BJ (cell line): Measurements from ENCODE around the gene ADPRH. TPM values are rescaled to one million over a fixed set of nuclear protein-coding genes. Genes with fewer than 3 reads are reported as not detected.
"Not testable (repeated sequence)": the region's sequence is repeated elsewhere in the genome, so short reads cannot be mapped to it uniquely, and the experiment has no call there.

Experiments used
- CTCF ChIA-PET: fragments of 350-600 bp; formaldehyde crosslinking; extraction: SDS; loops from one replicate; lab custom pipeline; 2021; ENCODE audit warnings: antibody characterized with exemption, inconsistent platforms; lab: Yijun Ruan, JAX
- POLR2A ChIA-PET: fragments of 300-600 bp; sonication (Branson Sonifier 250); formaldehyde crosslinking; extraction: SDS; loops from one replicate; lab custom pipeline; 2021; ENCODE audit warnings: antibody characterized with exemption; lab: Charles Lee
- DNase-seq: peaks from one replicate; pipeline ENCODE4 v3.0.0-alpha.2; 2011; ENCODE audit warnings: low read depth
- H3K27me3 ChIP-seq: 2 replicates; pipeline ENCODE4 v1.6.0; 2011; ENCODE audit warnings: low read length; ENCODE audit not compliant: control insufficient read depth, insufficient read depth
- H3K36me3 ChIP-seq: 2 replicates; pipeline ENCODE4 v1.5.1; 2011; ENCODE audit warnings: low read length; ENCODE audit not compliant: control insufficient read depth, insufficient read depth
- H3K4me3 ChIP-seq: 2 replicates; pipeline ENCODE4 v1.5.1; 2011; ENCODE audit warnings: low read depth, mild to moderate bottlenecking, control low read depth, low read length
- polyA plus RNA-seq: library from polyadenylated mRNA; depleted of rRNA; stranded (reverse); fragments of >200 nt; gene quantifications from 2 replicates; pipeline ENCODE4 v1.2.3, GENCODE V29; 2011
- TF ChIP-seq, protein P1 (sequence below): IDR thresholded peaks from 2 replicates; pipeline ENCODE4 v1.5.1; 2011; ENCODE audit warnings: low read depth, mild to moderate bottlenecking, control low read depth, inconsistent platforms, low read length, moderate library complexity; ENCODE audit not compliant: insufficient read depth

ADPRH gene
- polyA plus RNA-seq, 1 experiment, result 1.6 TPM

DNA sequence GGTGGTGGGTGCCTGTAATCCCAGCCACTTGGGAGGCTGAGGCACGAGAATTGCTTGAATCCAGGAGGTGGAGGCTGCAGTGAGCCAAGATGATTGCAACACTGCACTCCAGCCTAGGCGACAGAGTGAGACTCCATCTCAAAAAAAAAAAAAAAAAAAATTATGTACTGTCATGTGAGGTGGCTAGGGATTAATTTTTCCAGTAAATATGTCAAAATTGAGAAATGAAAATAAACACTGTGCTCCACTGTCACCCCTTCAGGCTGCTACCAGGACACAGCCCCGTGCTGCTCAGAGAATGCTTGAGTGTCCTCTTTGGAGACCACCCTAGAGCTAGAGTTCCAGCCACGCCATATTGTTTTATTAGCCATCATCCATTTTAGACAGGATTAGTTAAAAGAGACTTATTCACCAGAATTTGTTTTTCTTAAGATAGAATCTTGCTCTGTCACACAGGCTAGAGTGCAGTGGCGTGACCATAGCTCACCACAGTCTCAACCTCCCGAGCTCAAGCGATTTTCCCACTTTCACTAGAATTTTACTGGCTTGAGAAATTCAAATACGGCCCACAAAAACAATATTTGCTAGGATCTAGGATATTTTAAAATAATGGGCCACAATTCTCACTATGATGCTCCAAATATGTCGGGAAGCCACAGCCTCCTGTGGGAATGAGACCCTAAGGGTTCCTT is 20.5 kb upstream of the ADPRH start:
- POLR2A ChIA-PET, result no interaction called here
- no peaks in the 10 kb centered on the region for H3K36me3 ChIP-seq
- H3K27me3 ChIP-seq, result peaks cover 4% of the 10 kb centered on the region
- no peak for DNase-seq
- CTCF ChIA-PET, result interaction anchor here (0.6 to 2.2 kb wide), 4 partner anchors 11 to 122 kb away, joined by 3 to 6 read pairs (median 4); partner anchors contain the start of gene TIMMDC1
- H3K4me3 ChIP-seq, result no peak overlapping the region
- TF ChIP-seq, protein P1, sequence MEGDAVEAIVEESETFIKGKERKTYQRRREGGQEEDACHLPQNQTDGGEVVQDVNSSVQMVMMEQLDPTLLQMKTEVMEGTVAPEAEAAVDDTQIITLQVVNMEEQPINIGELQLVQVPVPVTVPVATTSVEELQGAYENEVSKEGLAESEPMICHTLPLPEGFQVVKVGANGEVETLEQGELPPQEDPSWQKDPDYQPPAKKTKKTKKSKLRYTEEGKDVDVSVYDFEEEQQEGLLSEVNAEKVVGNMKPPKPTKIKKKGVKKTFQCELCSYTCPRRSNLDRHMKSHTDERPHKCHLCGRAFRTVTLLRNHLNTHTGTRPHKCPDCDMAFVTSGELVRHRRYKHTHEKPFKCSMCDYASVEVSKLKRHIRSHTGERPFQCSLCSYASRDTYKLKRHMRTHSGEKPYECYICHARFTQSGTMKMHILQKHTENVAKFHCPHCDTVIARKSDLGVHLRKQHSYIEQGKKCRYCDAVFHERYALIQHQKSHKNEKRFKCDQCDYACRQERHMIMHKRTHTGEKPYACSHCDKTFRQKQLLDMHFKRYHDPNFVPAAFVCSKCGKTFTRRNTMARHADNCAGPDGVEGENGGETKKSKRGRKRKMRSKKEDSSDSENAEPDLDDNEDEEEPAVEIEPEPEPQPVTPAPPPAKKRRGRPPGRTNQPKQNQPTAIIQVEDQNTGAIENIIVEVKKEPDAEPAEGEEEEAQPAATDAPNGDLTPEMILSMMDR, result no peak

DNA sequence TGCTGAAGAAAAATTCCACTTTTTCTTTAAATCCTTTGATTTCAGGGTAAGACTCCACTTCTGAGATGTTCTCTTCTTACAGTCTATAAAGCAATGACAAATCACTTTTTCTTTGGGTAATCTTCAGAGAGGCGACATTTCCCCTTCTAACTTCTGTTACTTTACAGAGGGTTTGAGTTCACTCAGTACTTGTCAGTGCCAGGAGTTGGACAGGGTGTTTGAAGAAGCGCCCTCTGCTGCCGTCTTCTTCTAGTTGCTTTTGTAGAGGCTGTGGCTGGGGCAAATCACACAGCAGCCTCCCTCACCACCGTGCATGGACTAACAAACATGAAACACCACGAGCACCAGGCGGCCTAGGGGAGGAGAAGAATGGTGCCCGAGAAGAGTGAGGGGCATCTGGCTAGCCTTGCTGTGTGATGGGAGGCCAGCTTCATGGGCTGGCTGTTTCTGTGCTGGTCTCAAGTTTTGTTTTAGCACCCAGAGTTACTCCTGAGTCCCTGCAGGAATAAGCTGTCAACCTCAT is 19.8 kb upstream of the ADPRH start, which contains the start of gene CD80:
Gene CD80, minus strand, starts transcription at position 174 of the 523 bp plus-strand sequence. CDS start 1,886 bp downstream, outside the sequence.
- no peak for DNase-seq
- Histone ChIP-seq H3K36me3 (no peaks in the 10 kb centered on the region), H3K27me3 (peaks cover 4% of the 10 kb centered on the region), H3K4me3 (no peak within 1 kb of the TSS)
- CTCF ChIA-PET, result interaction anchor here (0.6 to 2.2 kb wide), 5 partner anchors 10 to 121 kb away, joined by 3 to 6 read pairs (median 4); no protein-coding TSS in a partner anchor
- TF ChIP-seq, protein P1, result peak; percentile 54
- POLR2A ChIA-PET, result no interaction called here

DNA sequence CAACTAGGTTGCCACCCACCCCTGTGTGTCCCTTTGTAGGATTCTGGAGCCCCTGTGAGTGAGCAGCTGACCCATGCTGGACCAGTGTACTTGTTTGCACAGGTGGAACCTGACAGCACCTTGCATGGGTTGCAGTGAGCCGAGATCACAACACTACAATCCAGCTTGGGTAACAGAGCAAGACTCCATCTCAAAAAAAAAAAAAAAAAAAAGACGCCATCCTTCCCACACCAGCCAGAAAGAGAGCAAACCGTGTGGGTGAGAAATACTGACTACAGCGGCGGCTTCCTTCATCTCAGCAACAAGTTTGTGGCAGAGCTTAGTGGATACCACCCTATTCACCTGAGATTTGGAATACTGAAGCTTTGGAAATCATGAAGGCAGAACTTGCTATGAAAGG is 19.1 kb upstream of the ADPRH start:
- CTCF ChIA-PET, result interaction anchor here (0.5 to 2.2 kb wide), 5 partner anchors 10 to 99 kb away, joined by 3 to 6 read pairs (median 4); no protein-coding TSS in a partner anchor
- POLR2A ChIA-PET, result no interaction called here

DNA sequence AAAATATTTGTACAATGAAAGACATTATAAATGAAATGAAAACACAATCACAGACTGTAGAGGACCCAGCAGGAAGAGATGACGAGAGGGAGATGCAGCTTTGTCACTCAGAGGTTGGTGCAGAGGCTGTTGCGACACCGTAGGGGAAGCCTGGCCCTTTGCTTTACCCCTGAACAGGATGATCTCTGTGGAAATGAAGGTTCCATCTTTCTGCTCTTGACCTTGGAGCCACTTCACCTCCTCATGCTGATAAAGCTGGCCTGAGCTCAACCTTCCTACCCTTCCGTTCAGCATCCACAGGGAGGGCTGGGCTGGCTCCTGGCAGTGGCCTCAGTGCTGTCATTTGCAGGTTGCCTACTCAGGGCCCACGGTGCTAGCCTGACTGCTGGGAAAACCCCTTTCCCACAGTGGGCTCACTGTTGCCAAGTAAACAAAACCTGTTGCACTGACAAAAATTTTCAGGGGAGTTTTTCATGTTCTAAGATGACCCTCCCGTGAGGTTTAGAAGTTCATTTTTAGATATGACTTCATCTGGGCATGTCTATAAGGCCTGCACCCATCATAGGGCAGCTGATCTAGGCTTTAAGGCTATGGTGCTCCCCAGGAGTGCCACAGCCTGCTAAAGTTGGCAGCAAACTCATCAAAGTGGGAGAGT is 16.9 kb upstream of the ADPRH start:
- POLR2A ChIA-PET, result interaction anchor here (0.6 kb wide), 1 partner anchor 1962 kb away, joined by 3 read pairs; no protein-coding TSS in a partner anchor
- TF ChIP-seq, protein P1, result no peak

More for the DNA sequence above, 19.1 kb upstream of the ADPRH start:
- Histone ChIP-seq H3K36me3 (no peaks in the 10 kb centered on the region), H3K4me3 (no peak overlapping the region), H3K27me3 (peaks cover 4% of the 10 kb centered on the region)
- TF ChIP-seq, protein P1, result no peak
- DNase-seq, result no peak

DNA sequence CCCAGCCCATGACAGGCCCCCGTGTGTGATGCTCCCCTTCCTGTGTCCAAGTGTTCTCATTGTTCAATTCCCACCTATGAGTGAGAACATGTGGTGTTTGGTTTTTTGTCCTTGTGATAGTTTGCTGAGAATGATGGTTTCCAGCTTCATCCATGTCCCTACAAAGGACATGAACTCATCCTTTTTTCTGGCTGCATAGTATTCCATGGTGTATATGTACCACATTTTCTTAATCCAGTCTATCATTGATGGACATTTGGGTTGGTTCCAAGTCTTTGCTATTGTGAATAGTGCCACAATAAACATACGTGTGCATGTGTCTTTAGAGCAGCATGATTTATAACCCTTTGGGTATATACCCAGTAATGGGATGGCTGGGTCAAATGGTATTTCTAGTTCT is 16.0 kb upstream of the ADPRH start:
- DNase-seq, CTCF ChIA-PET, H3K4me3 ChIP-seq, H3K36me3 ChIP-seq, POLR2A ChIA-PET, H3K27me3 ChIP-seq: not testable (repeated sequence)

More for the DNA sequence above, 16.9 kb upstream of the ADPRH start:
- DNase-seq, result no peak
- Histone ChIP-seq H3K4me3 (no peak overlapping the region), H3K36me3 (no peaks in the 10 kb centered on the region), H3K27me3 (peaks cover 3% of the 10 kb centered on the region; the same call in 1 of the 2 replicates)
- CTCF ChIA-PET, result no interaction called here
